GM12878 (cell line): ENCODE results near the gene MFN2.

ENCODE experiments used
- CTCF ChIP-seq, 3 experiments: IDR thresholded peaks in 2 of 3; conservative IDR thresholded peaks in 1 of 3; 2 replicates each; pipeline ENCODE4 v1.5.1; 2011; ENCODE audit warnings: low read depth in 3 of 3, low read length in 3 of 3, mild to moderate bottlenecking in 3 of 3, control low read depth in 2 of 3, moderate library complexity in 2 of 3, inconsistent platforms in 1 of 3, mixed read lengths in 1 of 3; ENCODE audit not compliant: control insufficient read depth in 2 of 3, insufficient read depth in 1 of 3; ENCODE audit errors: extremely low read depth in 1 of 3
- EP300 ChIP-seq, 2 experiments: fragments of 150-350 bp in 1 of 2; IDR thresholded peaks; 2 replicates each; pipeline ENCODE4 v1.6.1; 2011 to 2012; ENCODE audit warnings: low read depth in 2 of 2, low read length in 2 of 2, borderline replicate concordance in 1 of 2, improper control_type of control experiment in 1 of 2, inconsistent platforms in 1 of 2; ENCODE audit not compliant: control insufficient read depth in 1 of 2
- ESRRA ChIP-seq: IDR thresholded peaks from 2 replicates; pipeline ENCODE4 v1.6.1; 2012; ENCODE audit warnings: mild to moderate bottlenecking, low read length, improper control_type of control experiment
- KDM1A ChIP-seq: fragments of 200-600 bp; sonication (generic); IDR thresholded peaks from 2 replicates; pipeline ENCODE4 v1.6.1; 2016; ENCODE audit warnings: borderline replicate concordance
- MYC ChIP-seq: IDR thresholded peaks from 2 replicates; pipeline ENCODE4 v1.6.1; 2011; ENCODE audit warnings: mild to moderate bottlenecking, low read length, moderate library complexity, inconsistent platforms; ENCODE audit not compliant: insufficient read depth, insufficient replicate concordance, insufficient read length, severe bottlenecking
- NFIC ChIP-seq: IDR thresholded peaks from 2 replicates; pipeline ENCODE4 v1.6.1; 2012; ENCODE audit warnings: low read depth, mild to moderate bottlenecking, inconsistent platforms, low read length, moderate library complexity
- POLR2AphosphoS5 ChIP-seq: IDR thresholded peaks from 2 replicates; pipeline ENCODE4 v1.6.1; 2011; ENCODE audit warnings: mild to moderate bottlenecking, low read length, inconsistent platforms
- RAD21 ChIP-seq: IDR thresholded peaks from 2 replicates; pipeline ENCODE4 v1.6.1; 2011; ENCODE audit warnings: mild to moderate bottlenecking, low read depth, low read length, moderate library complexity; ENCODE audit not compliant: insufficient read depth
- REST ChIP-seq: IDR thresholded peaks from 2 replicates; pipeline ENCODE4 v1.6.1; 2012; ENCODE audit warnings: mild to moderate bottlenecking, low read depth, low read length
- USF1 ChIP-seq: IDR thresholded peaks from 2 replicates; pipeline ENCODE4 v1.6.1; 2011; ENCODE audit warnings: borderline replicate concordance, low read depth, mild to moderate bottlenecking, moderate library complexity, mixed read lengths, low read length; ENCODE audit not compliant: insufficient read depth; ENCODE audit errors: extremely low read length
- USF2 ChIP-seq: IDR thresholded peaks from 2 replicates; pipeline ENCODE4 v1.6.1; 2011; ENCODE audit warnings: low read depth, low read length, improper control_type of control experiment, borderline replicate concordance

GRCh38 chr1:12001996-12002493 is 21.8 kb downstream of the MFN2 start:
- TF ChIP-seq REST: no peak
- no peak for TF ChIP-seq ESRRA
- no peak for TF ChIP-seq CTCF (IDR thresholded peaks at IDR 0.05 in 2 of 3, conservative IDR thresholded peaks at IDR 0.05 in 1 of 3; ENCODE audit: control insufficient read depth in 2 of 3, extremely low read depth in 1 of 3, insufficient read depth in 1 of 3, low read depth in 3 of 3, low read length in 3 of 3)
- TF ChIP-seq EP300 (IDR thresholded peaks at IDR 0.05; ENCODE audit: borderline replicate concordance in 1 of 2, control insufficient read depth in 1 of 2, low read depth in 2 of 2, low read length in 2 of 2): no peak
- no peak for TF ChIP-seq USF1
- no peak for TF ChIP-seq MYC
- no peak for TF ChIP-seq RAD21
- TF ChIP-seq USF2: no peak
- TF ChIP-seq POLR2AphosphoS5: no peak
- TF ChIP-seq KDM1A: no peak
- no peak for TF ChIP-seq NFIC
